ENCODE data around the gene SHISA7. TPM values are rescaled to one million over a fixed set of nuclear protein-coding genes. Genes with fewer than 3 reads are reported as not detected.
A peak's percentile ranks its signal among the peaks of the same experiment; 100 is the strongest.

SHISA7 gene
- polyA plus RNA-seq, 1 of the 3 experiments (the other 2 are of a cell fraction) = 0.02 TPM

- TF ChIP-seq PBX3 (IDR thresholded peaks at IDR 0.05) (peak; percentile 48), MXI1 (IDR thresholded peaks at IDR 0.05; ENCODE audit: low read depth, low read length) (peak; percentile 88), MEF2A (IDR thresholded peaks at IDR 0.05; ENCODE audit: borderline replicate concordance, low read depth) (no peak), FOSL2 (IDR thresholded peaks at IDR 0.05; ENCODE audit: borderline replicate concordance, low read depth) (no peak), RFX5 (IDR thresholded peaks at IDR 0.05; ENCODE audit: low read length) (0 out of 2 replicates have a peak, but pooled peaks have one; percentile 26), RXRA (IDR thresholded peaks at IDR 0.05; ENCODE audit: borderline replicate concordance, low read depth) (no peak), SIN3A (IDR thresholded peaks at IDR 0.05; ENCODE audit: borderline replicate concordance, low read depth, low read length) (no peak), SMC3 (IDR thresholded peaks at IDR 0.05; ENCODE audit: low read depth, low read length) (no peak)
Measured at GRCh38 chr19:55476100-55476775, 33.1 kb upstream of the SHISA7 start, which contains the start of gene ZNF628 (continued).

GRCh38 chr19:55474269-55475265, 31.5 kb upstream of the SHISA7 start:
- Histone ChIP-seq H3K4me2 (no peak overlapping the region), H3K27ac (ENCODE audit: low read depth in 2 of 2, low read length in 1 of 2) (no peak overlapping the region), H2AFZ (ENCODE audit: low read depth) (no peak overlapping the region), H3K9ac (no peak overlapping the region), H3K79me2 (ENCODE audit: insufficient read depth) (peaks cover 23% of the 10 kb centered on the region; the same call in 1 of the 2 replicates), H3K9me3 (no peaks in the 10 kb centered on the region), H3K4me1 (ENCODE audit: control insufficient read depth in 1 of 2, insufficient read depth in 2 of 2, low read depth in 1 of 2, low read length in 1 of 2) (peaks cover 11 to 16% of the 10 kb centered on the region in 2 experiments; a peak in 2 of 4 replicates), H3K9me2 (no peaks in the 10 kb centered on the region), H3K4me3 (ENCODE audit: low read depth in 2 of 2, low read length in 1 of 2) (no peak overlapping the region), H3K27me3 (ENCODE audit: insufficient read depth) (no peaks in the 10 kb centered on the region), H4K20me1 (ENCODE audit: insufficient read depth) (no peaks in the 10 kb centered on the region), H3K36me3 (replicated peaks in 1 of 2; ENCODE audit: control insufficient read depth in 1 of 2, insufficient read depth in 2 of 2, low read length in 1 of 2) (no peaks in the 10 kb centered on the region), H3F3A (replicated peaks; ENCODE audit: insufficient read depth) (peaks cover 11% of the 10 kb centered on the region)
- no peak for TF ChIP-seq POLR2AphosphoS5 (IDR thresholded peaks at IDR 0.05; ENCODE audit: low read depth, low read length)
- TF ChIP-seq EP300 (IDR thresholded peaks at IDR 0.05; ENCODE audit: borderline replicate concordance in 1 of 2, low read depth in 1 of 2, low read length in 1 of 2) = no peak
- TF ChIP-seq FOXJ3 (CRISPR knock-in tag; IDR thresholded peaks at IDR 0.05) = no peak
- no peak for TF ChIP-seq YY1 (IDR thresholded peaks at IDR 0.05; ENCODE audit: low read depth)
- TF ChIP-seq SIN3A (IDR thresholded peaks at IDR 0.05; ENCODE audit: borderline replicate concordance, low read depth, low read length) = no peak
- no peak for TF ChIP-seq PBX3 (IDR thresholded peaks at IDR 0.05)
- no peak for TF ChIP-seq CHD2 (IDR thresholded peaks at IDR 0.05; ENCODE audit: low read length, partially characterized antibody)
- TF ChIP-seq MXI1 (IDR thresholded peaks at IDR 0.05; ENCODE audit: low read depth, low read length) = no peak
- 87% methylated on average over 10 of the region's 19 CpGs for WGBS (ENCODE audit: low lambda C conversion rate)
- CTCF ChIA-PET = interaction anchor here (0.6 to 7.8 kb wide), 4 partner anchors 12 to 30 kb away, joined by 4 to 46 read pairs (median 4); no protein-coding TSS in a partner anchor
- POLR2A ChIA-PET = no interaction called here
- DNase-seq = no peak
